Upper lobe of left lung (tissue), 4 donors: ENCODE results near the gene MS4A10.

Experiments
- EP300 ChIP-seq, 4 donors: sonication (generic); formaldehyde crosslinking; IDR thresholded peaks; one replicate each; pipeline ENCODE4 v1.5.1; 2017; ENCODE audit warnings: antibody characterized with exemption in 4 of 4, control low read depth in 2 of 4
- POLR2A ChIP-seq, 4 donors: fragments of 450-650 bp; IDR thresholded peaks; one replicate each; pipeline ENCODE4 v1.5.1; 2016 to 2017; ENCODE audit warnings: antibody characterized with exemption in 4 of 4, mild to moderate bottlenecking in 2 of 4
- TF ChIP-seq, protein P1 (sequence below), 6 experiments: fragments of 450-650 bp in 4 of 6; fragments of 200-600 bp in 2 of 6; sonication (generic) in 2 of 6; IDR thresholded peaks; one replicate each; pipeline ENCODE4 v1.5.1; 2016 to 2019; ENCODE audit warnings: antibody characterized with exemption in 6 of 6

DNA sequence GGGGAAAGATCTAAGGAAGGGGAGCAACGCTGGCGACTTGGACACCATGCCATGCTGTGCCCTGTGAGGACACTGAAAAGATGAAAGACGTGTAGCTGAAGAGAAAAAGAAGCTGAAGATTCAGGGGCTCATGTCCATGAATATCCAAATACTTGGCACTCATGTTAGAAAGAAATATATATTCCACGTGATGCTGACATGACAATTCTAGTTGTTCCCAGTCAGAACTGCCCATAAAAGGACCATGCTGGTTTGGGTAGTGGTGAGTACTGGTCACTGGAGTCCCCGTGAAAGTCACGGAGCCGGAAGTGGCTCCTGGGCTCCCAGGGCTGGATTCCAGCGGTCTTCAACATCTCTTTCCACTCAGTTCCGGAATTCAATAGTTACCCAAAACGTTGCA lies 18.6 kb upstream of the MS4A10 start:
- TF ChIP-seq, protein P1, sequence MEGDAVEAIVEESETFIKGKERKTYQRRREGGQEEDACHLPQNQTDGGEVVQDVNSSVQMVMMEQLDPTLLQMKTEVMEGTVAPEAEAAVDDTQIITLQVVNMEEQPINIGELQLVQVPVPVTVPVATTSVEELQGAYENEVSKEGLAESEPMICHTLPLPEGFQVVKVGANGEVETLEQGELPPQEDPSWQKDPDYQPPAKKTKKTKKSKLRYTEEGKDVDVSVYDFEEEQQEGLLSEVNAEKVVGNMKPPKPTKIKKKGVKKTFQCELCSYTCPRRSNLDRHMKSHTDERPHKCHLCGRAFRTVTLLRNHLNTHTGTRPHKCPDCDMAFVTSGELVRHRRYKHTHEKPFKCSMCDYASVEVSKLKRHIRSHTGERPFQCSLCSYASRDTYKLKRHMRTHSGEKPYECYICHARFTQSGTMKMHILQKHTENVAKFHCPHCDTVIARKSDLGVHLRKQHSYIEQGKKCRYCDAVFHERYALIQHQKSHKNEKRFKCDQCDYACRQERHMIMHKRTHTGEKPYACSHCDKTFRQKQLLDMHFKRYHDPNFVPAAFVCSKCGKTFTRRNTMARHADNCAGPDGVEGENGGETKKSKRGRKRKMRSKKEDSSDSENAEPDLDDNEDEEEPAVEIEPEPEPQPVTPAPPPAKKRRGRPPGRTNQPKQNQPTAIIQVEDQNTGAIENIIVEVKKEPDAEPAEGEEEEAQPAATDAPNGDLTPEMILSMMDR (IDR thresholded peaks at IDR 0.05): no peak
- no peak for TF ChIP-seq EP300 (IDR thresholded peaks at IDR 0.05)
- no peak for TF ChIP-seq POLR2A (IDR thresholded peaks at IDR 0.05)
